Stomach (tissue), 9 donors: ENCODE measurements around the gene LAMB4. TPM values are rescaled to one million over a fixed set of nuclear protein-coding genes. Genes with fewer than 3 reads are reported as not detected.
A peak's percentile ranks its signal among the peaks of the same experiment; 100 is the strongest.

Source experiments
- DNase-seq, 2 donors: peaks; one replicate each; pipeline versions ENCODE4 v3.0.0 to v3.0.0-alpha.2; 2013 to 2019
- H3K27ac ChIP-seq, 5 donors: fragments of 200-600 bp in 4 of 5; sonication (generic) in 4 of 5; one replicate each; pipeline ENCODE4 v1.5.1; 2013 to 2019; ENCODE audit warnings: mild to moderate bottlenecking in 1 of 5, moderate library complexity in 1 of 5
- H3K27me3 ChIP-seq, 3 donors: fragments of 200-600 bp; sonication (generic); one replicate each; pipeline ENCODE4 v1.5.1; 2017 to 2019; ENCODE audit warnings: mixed run types in 1 of 3
- H3K36me3 ChIP-seq, 4 donors: fragments of 200-600 bp; sonication (generic); 1 replicate in 3 of 4; 2 replicates in 1 of 4; pipeline ENCODE4 v1.5.1; 2016 to 2019
- H3K4me1 ChIP-seq, 4 donors: fragments of 200-600 bp; sonication (generic); one replicate each; pipeline ENCODE4 v1.5.1; 2016 to 2019
- H3K4me3 ChIP-seq, 4 donors: fragments of 200-600 bp; sonication (generic) in 3 of 4; one replicate each; pipeline ENCODE4 v1.5.1; 2016 to 2019; ENCODE audit warnings: mild to moderate bottlenecking in 1 of 4
- H3K9me3 ChIP-seq, 4 donors: fragments of 200-600 bp; sonication (generic); one replicate each; pipeline ENCODE4 v1.5.1; 2016 to 2019
- EP300 ChIP-seq: sonication (generic); formaldehyde crosslinking; IDR thresholded peaks from one replicate; pipeline ENCODE4 v1.6.1; 2017; ENCODE audit warnings: antibody characterized with exemption
- POLR2A ChIP-seq, 4 donors: fragments of 450-650 bp; IDR thresholded peaks; one replicate each; pipeline ENCODE4 v1.6.1; 2016; ENCODE audit warnings: antibody characterized with exemption in 4 of 4, control low read depth in 2 of 4, mild to moderate bottlenecking in 1 of 4, moderate library complexity in 1 of 4
- POLR2AphosphoS5 ChIP-seq, 3 donors: sonication (generic); formaldehyde crosslinking; IDR thresholded peaks; one replicate each; pipeline ENCODE4 v1.6.1; 2016; ENCODE audit warnings: antibody characterized with exemption in 3 of 3
- WGBS, 5 donors: extraction: QIAGEN DNeasy Blood & Tissue Kit in 3 of 5; methylation state at CpG; one replicate each; pipeline versions ENCODE4 v1.1.5 to v1.1.7; 2013 to 2018; 5-methylcytosine and 5-hydroxymethylcytosine counted together
- intact Hi-C: fragments of 100-400 bp; cut with DNase I; formaldehyde crosslinking; loops from one replicate; pipeline ENCODE4 v1.15.1; 2023; ENCODE audit warnings: low total_unique reads
- polyA plus RNA-seq, 3 donors: library from polyadenylated mRNA; stranded (reverse); fragments of 200-250 nt; gene quantifications; one replicate each; pipeline ENCODE4 v1.2.3, GENCODE V29; 2013
- small RNA-seq, 4 donors: library from RNA; depleted of rRNA; stranded (forward); fragments of <200 nt; gene quantifications; one replicate each; pipeline ENCODE3, GENCODE V24; 2016
- total RNA-seq, 5 donors: library from RNA; depleted of rRNA; stranded (reverse); fragments of >200 nt; gene quantifications; one replicate each; pipeline versions ENCODE4 v1.1.0 to v1.2.3, GENCODE V29; 2014 to 2016
- TF ChIP-seq, protein P1 (sequence below), 7 experiments: fragments of 450-650 bp in 4 of 7; fragments of 200-600 bp in 3 of 7; sonication (generic) in 3 of 7; IDR thresholded peaks; one replicate each; pipeline ENCODE4 v1.5.1; 2016 to 2019; ENCODE audit warnings: antibody characterized with exemption in 7 of 7, control low read depth in 2 of 7, mild to moderate bottlenecking in 1 of 7
- donor health status: healthy with polysubstance abuse.
- donor health status: Bipolar disorder and iron deficiency.
- donor health status: healthy.

The LAMB4 gene
- total and polyA plus RNA-seq, 8 donors: under 0.01 to 8.5 (median 1.7) TPM; not detected in 2

DNA sequence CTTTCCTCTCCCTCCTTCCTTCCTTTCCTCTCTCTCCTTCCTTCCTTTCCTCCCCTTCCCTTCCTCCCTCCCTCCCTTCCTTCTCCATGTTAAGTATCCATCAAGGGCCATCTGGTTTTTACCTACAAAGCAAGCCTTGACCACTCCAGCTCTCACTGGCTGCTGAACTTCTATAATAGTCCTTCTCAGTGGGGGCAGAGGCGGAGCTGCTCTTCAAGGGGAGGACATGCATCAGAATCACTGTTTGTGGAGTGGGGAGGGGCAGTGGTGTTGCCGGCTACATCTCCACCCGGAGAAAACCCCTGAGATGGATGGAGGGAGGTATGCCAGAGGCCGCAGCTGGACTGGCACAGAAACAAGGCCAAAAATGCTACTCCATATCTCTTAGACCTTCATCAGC is 153.1 kb downstream of the LAMB4 start:
- peaks cover 4 to 85% (median 76%) of the 10 kb centered on the region in 4 donors for H3K36me3 ChIP-seq
- H3K27ac ChIP-seq: peak overlapping the region in 3 of 5 donors; percentile 24 to 30 (median 24)
- intact Hi-C loops: no loop called here

DNA sequence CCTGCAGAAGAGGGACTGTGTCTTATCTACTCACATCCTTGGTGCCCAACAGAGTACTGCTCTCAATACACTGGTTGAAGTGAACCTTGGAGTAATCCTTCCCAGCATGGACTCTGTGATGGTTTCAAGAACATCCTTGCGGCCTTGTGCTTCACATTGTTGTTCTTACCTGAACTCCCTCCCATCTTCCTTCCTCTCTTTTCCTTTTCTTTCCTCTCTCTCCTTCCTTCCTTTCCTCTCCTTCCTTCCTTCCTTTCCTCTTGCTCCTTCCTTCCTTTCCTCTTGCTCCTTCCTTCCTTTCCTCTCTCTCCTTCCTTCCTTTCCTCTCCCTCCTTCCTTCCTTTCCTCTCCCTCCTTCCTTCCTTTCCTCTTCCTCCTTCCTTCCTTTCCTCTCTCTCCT is 153.5 kb downstream of the LAMB4 start:
- Histone ChIP-seq H3K27me3 (no peaks in the 10 kb centered on the region), H3K4me1 (peaks cover 0 to 23% (median 10%) of the 10 kb centered on the region in 4 donors), H3K4me3 (no peak overlapping the region), H3K27ac (peak overlapping the region in 2 of 5 donors; percentile 24), H3K36me3 (peaks cover 4 to 84% (median 76%) of the 10 kb centered on the region in 4 donors), H3K9me3 (no peaks in the 10 kb centered on the region)
- TF ChIP-seq POLR2A (IDR thresholded peaks at IDR 0.05) (no peak), EP300 (no peak), POLR2AphosphoS5 (IDR thresholded peaks at IDR 0.05) (no peak)
- TF ChIP-seq, protein P1, sequence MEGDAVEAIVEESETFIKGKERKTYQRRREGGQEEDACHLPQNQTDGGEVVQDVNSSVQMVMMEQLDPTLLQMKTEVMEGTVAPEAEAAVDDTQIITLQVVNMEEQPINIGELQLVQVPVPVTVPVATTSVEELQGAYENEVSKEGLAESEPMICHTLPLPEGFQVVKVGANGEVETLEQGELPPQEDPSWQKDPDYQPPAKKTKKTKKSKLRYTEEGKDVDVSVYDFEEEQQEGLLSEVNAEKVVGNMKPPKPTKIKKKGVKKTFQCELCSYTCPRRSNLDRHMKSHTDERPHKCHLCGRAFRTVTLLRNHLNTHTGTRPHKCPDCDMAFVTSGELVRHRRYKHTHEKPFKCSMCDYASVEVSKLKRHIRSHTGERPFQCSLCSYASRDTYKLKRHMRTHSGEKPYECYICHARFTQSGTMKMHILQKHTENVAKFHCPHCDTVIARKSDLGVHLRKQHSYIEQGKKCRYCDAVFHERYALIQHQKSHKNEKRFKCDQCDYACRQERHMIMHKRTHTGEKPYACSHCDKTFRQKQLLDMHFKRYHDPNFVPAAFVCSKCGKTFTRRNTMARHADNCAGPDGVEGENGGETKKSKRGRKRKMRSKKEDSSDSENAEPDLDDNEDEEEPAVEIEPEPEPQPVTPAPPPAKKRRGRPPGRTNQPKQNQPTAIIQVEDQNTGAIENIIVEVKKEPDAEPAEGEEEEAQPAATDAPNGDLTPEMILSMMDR (IDR thresholded peaks at IDR 0.05): no peak
- 52 to 100% (median 96%) methylated on average over 1 of the region's 1 CpG for WGBS, 5 donors
- no peak for DNase-seq
- intact Hi-C loops: no loop called here

More for the DNA sequence above, 153.1 kb downstream of the LAMB4 start:
- DNase-seq: no peak
- TF ChIP-seq POLR2AphosphoS5 (IDR thresholded peaks at IDR 0.05): no peak
- no peak for TF ChIP-seq EP300
- no peak for TF ChIP-seq POLR2A (IDR thresholded peaks at IDR 0.05)
- TF ChIP-seq, protein P1 (IDR thresholded peaks at IDR 0.05): no peak
- H3K27me3 ChIP-seq: no peaks in the 10 kb centered on the region
- H3K4me3 ChIP-seq: no peak overlapping the region
- H3K4me1 ChIP-seq: peaks cover 0 to 23% (median 9%) of the 10 kb centered on the region in 4 donors
- H3K9me3 ChIP-seq: no peaks in the 10 kb centered on the region
- 81 to 94% (median 90%) methylated on average over 4 of the region's 4 CpGs for WGBS, 5 donors

- 87 to 90% (median 89%) methylated on average over 13 of the region's 13 CpGs for WGBS, 5 donors
- Histone ChIP-seq H3K36me3 (peaks cover 4 to 82% (median 71%) of the 10 kb centered on the region in 4 donors), H3K9me3 (no peaks in the 10 kb centered on the region), H3K27ac (peak overlapping the region in 2 of 5 donors; percentile 24 to 83), H3K4me1 (peaks cover 0 to 32% (median 12%) of the 10 kb centered on the region in 4 donors), H3K27me3 (no peaks in the 10 kb centered on the region), H3K4me3 (no peak overlapping the region)
- no peak for DNase-seq
- intact Hi-C loops: no loop called here
- TF ChIP-seq EP300 (no peak), POLR2A (IDR thresholded peaks at IDR 0.05) (no peak), POLR2AphosphoS5 (IDR thresholded peaks at IDR 0.05) (no peak)
- TF ChIP-seq, protein P1 (IDR thresholded peaks at IDR 0.05): no peak
Observed at GRCh38 chr7:107975394-107976013, 154.7 kb downstream of the LAMB4 start.

DNA sequence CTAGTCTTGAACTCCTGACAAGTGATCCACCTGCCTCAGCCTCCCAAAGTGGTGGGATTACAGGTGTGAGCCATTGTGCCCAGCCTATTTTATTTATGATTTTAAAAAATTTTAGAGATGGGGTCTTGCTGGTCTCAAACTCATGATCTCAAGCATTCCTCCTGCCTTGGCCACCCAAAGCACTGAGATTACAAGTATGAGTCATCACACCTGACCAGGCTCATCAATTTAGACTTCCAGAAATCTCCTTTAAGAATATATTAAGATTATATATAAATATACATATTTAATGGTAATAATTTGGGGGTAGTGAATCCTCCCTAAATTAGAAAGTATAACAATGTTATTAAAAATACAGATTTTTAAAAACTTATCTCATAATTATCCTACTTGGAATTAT is 156.3 kb downstream of the LAMB4 start:
- no peak overlapping the region for H3K4me3 ChIP-seq
- intact Hi-C loops: no loop called here
- no peak for TF ChIP-seq EP300
- TF ChIP-seq POLR2AphosphoS5 (IDR thresholded peaks at IDR 0.05): no peak
- TF ChIP-seq, protein P1 (IDR thresholded peaks at IDR 0.05): no peak
- no peak for TF ChIP-seq POLR2A (IDR thresholded peaks at IDR 0.05)
- H3K27me3 ChIP-seq: no peaks in the 10 kb centered on the region
- no peak for DNase-seq
- H3K27ac ChIP-seq: peak overlapping the region in 4 of 5 donors; percentile 39 to 83 (median 72)
- no peaks in the 10 kb centered on the region for H3K9me3 ChIP-seq
- peaks cover 0 to 40% (median 12%) of the 10 kb centered on the region in 4 donors for H3K4me1 ChIP-seq
- peaks cover 4 to 66% (median 55%) of the 10 kb centered on the region in 4 donors for H3K36me3 ChIP-seq

Small RNAs within 50 kb of the gene (small RNA-seq; reads per million reads assigned to genes)
- gene RF00012: 0 reads per million in 4 donors

Other genes with a start within 250 kb of the LAMB4 start
- gene DLD, start 239.2 kb downstream of the LAMB4 start, total RNA-seq: 100 to 1,000 TPM in 4 of 5 donors, 10 to 100 TPM in 1; 35.6 to 173 (median 133) TPM
- 10 to 100 TPM; 24.6 to 74.2 (median 43.6) TPM for gene DLD, start 239.2 kb downstream of the LAMB4 start, polyA plus RNA-seq
- gene LAMB1, start 127.2 kb downstream of the LAMB4 start, total RNA-seq: 100 to 1,000 TPM in 4 of 5 donors, 10 to 100 TPM in 1; 85.7 to 399 (median 165) TPM
- gene LAMB1, start 127.2 kb downstream of the LAMB4 start, polyA plus RNA-seq: 10 to 100 TPM; 50.0 to 76.5 (median 68.7) TPM